B cell (primary cell): ENCODE measurements around the gene CACNA2D3. TPM values are rescaled to one million over a fixed set of nuclear protein-coding genes. Genes with fewer than 3 reads are reported as not detected.

Experiments used
- ATAC-seq: fragments of 200-7000 bp; cut with Tn5 transposase; one replicate; pipeline ENCODE4 v1.10.0; 2021; ENCODE audit warnings: low read depth, mild to moderate bottlenecking, moderate number of reproducible peaks, moderate library complexity
- CTCF ChIA-PET: fragments of 350-600 bp; sonication (Branson Sonifier 250); formaldehyde crosslinking; loops from one replicate; lab custom pipeline; 2021; ENCODE audit warnings: antibody characterized with exemption, inconsistent platforms; lab: Charles Lee
- POLR2A ChIA-PET: fragments of 350-600 bp; sonication (Branson Sonifier 250); formaldehyde crosslinking; loops from one replicate; lab custom pipeline; 2021; ENCODE audit warnings: antibody characterized with exemption; lab: Charles Lee
- DNase-seq: peaks from one replicate; pipeline ENCODE4 v3.0.0; 2013
- H2AFZ ChIP-seq: 2 replicates; pipeline ENCODE4 v1.6.1; 2012; ENCODE audit warnings: mild to moderate bottlenecking, low read depth, low read length; ENCODE audit not compliant: insufficient read depth, poor library complexity, severe bottlenecking
- H3K27ac ChIP-seq, 2 donors: 1 replicate in 1 of 2; 2 replicates in 1 of 2; pipeline ENCODE4 v1.5.1; 2012 to 2013; ENCODE audit warnings: low read length in 2 of 2, mild to moderate bottlenecking in 2 of 2, moderate library complexity in 1 of 2
- H3K27me3 ChIP-seq, 4 experiments: fragments of 200-600 bp in 1 of 4; sonication (generic) in 1 of 4; replicated peaks in 1 of 4; 1 replicate in 2 of 4; 2 replicates in 2 of 4; pipeline versions ENCODE4 v1.6.1 to v1.7.0; 2013 to 2016; ENCODE audit warnings: low read length in 3 of 4, mild to moderate bottlenecking in 2 of 4, mixed read lengths in 1 of 4, moderate library complexity in 1 of 4; ENCODE audit not compliant: insufficient read depth in 4 of 4, control insufficient read depth in 3 of 4; ENCODE audit errors: control extremely low read depth in 1 of 4
- H3K36me3 ChIP-seq, 2 experiments: replicated peaks in 1 of 2; 1 replicate in 1 of 2; 2 replicates in 1 of 2; pipeline versions ENCODE4 v1.6.1 to v1.7.1; 2013; ENCODE audit warnings: low read length in 1 of 2; ENCODE audit not compliant: insufficient read depth in 2 of 2, control insufficient read depth in 1 of 2; ENCODE audit errors: control extremely low read depth in 1 of 2, extremely low read depth in 1 of 2
- H3K4me1 ChIP-seq, 2 donors: fragments of 200-600 bp in 1 of 2; sonication (generic) in 1 of 2; 1 replicate in 1 of 2; 2 replicates in 1 of 2; pipeline versions ENCODE4 v1.5.1 to v1.6.1; 2013 to 2017; ENCODE audit warnings: low read length in 2 of 2; ENCODE audit not compliant: control insufficient read depth in 2 of 2, insufficient read depth in 2 of 2
- H3K4me2 ChIP-seq: replicated peaks from 2 replicates; pipeline ENCODE3; 2012; ENCODE audit warnings: mild to moderate bottlenecking, low read depth, low read length; ENCODE audit not compliant: poor library complexity, severe bottlenecking
- H3K4me3 ChIP-seq, 5 experiments: fragments of 200-600 bp in 1 of 5; sonication (generic) in 1 of 5; 1 replicate in 3 of 5; 2 replicates in 2 of 5; pipeline versions ENCODE4 v1.5.1 to v1.7.0; 2011 to 2016; ENCODE audit warnings: low read length in 4 of 5, mild to moderate bottlenecking in 4 of 5, low read depth in 2 of 5, control low read depth in 1 of 5, moderate library complexity in 1 of 5; ENCODE audit not compliant: insufficient read depth in 1 of 5; ENCODE audit errors: control extremely low read depth in 1 of 5, extremely low read depth in 1 of 5
- H3K79me2 ChIP-seq: fragments of 200-600 bp; sonication (generic); one replicate; pipeline ENCODE4 v1.6.0; 2016; ENCODE audit warnings: low read length; ENCODE audit not compliant: control insufficient read depth, insufficient read depth
- H3K9ac ChIP-seq: fragments of 200-600 bp; sonication (generic); 2 replicates; pipeline ENCODE4 v1.6.1; 2017; ENCODE audit warnings: mild to moderate bottlenecking, low read length, moderate library complexity
- H3K9me3 ChIP-seq, 3 donors: one replicate each; pipeline versions ENCODE4 v1.6.1 to v1.7.1; 2013; ENCODE audit warnings: low read length in 2 of 3; ENCODE audit not compliant: control insufficient read depth in 2 of 3, insufficient read depth in 1 of 3; ENCODE audit errors: control extremely low read depth in 1 of 3
- H4K20me1 ChIP-seq: 2 replicates; pipeline ENCODE4 v1.6.0; 2012; ENCODE audit warnings: mild to moderate bottlenecking, low read length; ENCODE audit not compliant: insufficient read depth, control insufficient read depth, poor library complexity, severe bottlenecking
- H3K27ac Mint-ChIP-seq: one replicate; pipeline ENCODE4 v1.8.0; 2021; ENCODE audit warnings: mixed read lengths
- H3K27me3 Mint-ChIP-seq: one replicate; pipeline ENCODE4 v1.8.0; 2021; ENCODE audit warnings: mixed read lengths
- H3K4me1 Mint-ChIP-seq: one replicate; pipeline ENCODE4 v1.8.0; 2021; ENCODE audit warnings: mixed read lengths
- H3K4me3 Mint-ChIP-seq: one replicate; pipeline ENCODE4 v1.8.0; 2021; ENCODE audit warnings: mixed read lengths
- H3K9me3 Mint-ChIP-seq: one replicate; pipeline ENCODE4 v1.8.0; 2022; ENCODE audit warnings: mixed read lengths; ENCODE audit not compliant: insufficient read depth
- CTCF ChIP-seq: fragments of 200-600 bp; IDR thresholded peaks from one replicate; pipeline ENCODE4 v1.8.0; 2022; ENCODE audit warnings: antibody characterized with exemption, mild to moderate bottlenecking
- EZH2 ChIP-seq: IDR thresholded peaks from 2 replicates; pipeline ENCODE4 v1.6.1; 2012; ENCODE audit warnings: borderline replicate concordance, low read depth, mild to moderate bottlenecking, moderate library complexity, low read length; ENCODE audit not compliant: insufficient read depth, poor library complexity, severe bottlenecking
- WGBS: methylation state at CpG from one replicate; pipeline ENCODE4 v1.1.5; 2013; ENCODE audit warnings: missing lambda C conversion rate; ENCODE audit not compliant: insufficient coverage; 5-methylcytosine and 5-hydroxymethylcytosine counted together
- intact Hi-C: fragments of 100-400 bp; cut with micrococcal nuclease; formaldehyde crosslinking; loops from one replicate; pipeline ENCODE4 v1.10.0; 2022
- polyA plus RNA-seq: library from polyadenylated mRNA; depleted of rRNA; stranded (reverse); fragments of >200 nt; gene quantifications from 2 replicates; pipeline ENCODE4 v1.2.3, GENCODE V29; 2012
- total RNA-seq, 2 donors: library from RNA; stranded (reverse); fragments of 120-200 nt in 1 of 2; gene quantifications; 1 replicate in 1 of 2; 2 replicates in 1 of 2; pipeline versions ENCODE4 v1.2.3 to v1.2.4, GENCODE V29; 2013 to 2022

CACNA2D3 gene
- total and polyA plus RNA-seq, 2 donors (not counting 1 experiment from before 2014, with no cell fraction given) = not detected

GRCh38 chr3:54999159-54999558, 876.8 kb downstream of the CACNA2D3 start:
- H2AFZ ChIP-seq = no peak overlapping the region
- DNase-seq (no peak), ATAC-seq (no peak)
- no peaks in the 10 kb centered on the region for H3K9me3 Mint-ChIP-seq
- H3K79me2 ChIP-seq = no peaks in the 10 kb centered on the region
- ChIA-PET CTCF (no interaction called here), POLR2A (no interaction called here)
- no peaks in the 10 kb centered on the region for H3K4me1 ChIP-seq
- intact Hi-C loops = no loop called here
- no peaks in the 10 kb centered on the region for H3K4me1 Mint-ChIP-seq
- H4K20me1 ChIP-seq = no peaks in the 10 kb centered on the region
- peaks cover 0 to 8% (median 0%) of the 10 kb centered on the region in 3 donors for H3K9me3 ChIP-seq
- H3K4me2 ChIP-seq = no peak overlapping the region
- H3K27ac ChIP-seq = no peak overlapping the region
- no CpG with 5 or more reads among the region's 5 CpGs for WGBS
- H3K27ac Mint-ChIP-seq = no peak overlapping the region
- no peak overlapping the region for H3K4me3 Mint-ChIP-seq
- TF ChIP-seq CTCF (no peak), EZH2 (no peak)
- H3K4me3 ChIP-seq = no peak overlapping the region
- no peaks in the 10 kb centered on the region for H3K27me3 ChIP-seq
- no peaks in the 10 kb centered on the region for H3K27me3 Mint-ChIP-seq
- H3K36me3 ChIP-seq = no peaks in the 10 kb centered on the region
- no peak overlapping the region for H3K9ac ChIP-seq

GRCh38 chr3:54999811-55000210, 877.5 kb downstream of the CACNA2D3 start:
- no peaks in the 10 kb centered on the region for H3K36me3 ChIP-seq
- H3K27me3 Mint-ChIP-seq = no peaks in the 10 kb centered on the region
- no peak overlapping the region for H3K9ac ChIP-seq
- no peak overlapping the region for H3K27ac Mint-ChIP-seq
- ChIA-PET CTCF (no interaction called here), POLR2A (no interaction called here)
- no peaks in the 10 kb centered on the region for H3K9me3 Mint-ChIP-seq
- intact Hi-C loops = no loop called here
- H3K27ac ChIP-seq = no peak overlapping the region
- WGBS = 100% methylated on average over 1 of the region's 3 CpGs
- no peaks in the 10 kb centered on the region for H3K4me1 Mint-ChIP-seq
- ATAC-seq (no peak), DNase-seq (no peak)
- H3K4me2 ChIP-seq = no peak overlapping the region
- peaks cover 0 to 8% (median 0%) of the 10 kb centered on the region in 3 donors for H3K9me3 ChIP-seq
- no peaks in the 10 kb centered on the region for H4K20me1 ChIP-seq
- H3K4me1 ChIP-seq = no peaks in the 10 kb centered on the region
- TF ChIP-seq CTCF (no peak), EZH2 (no peak)
- H3K27me3 ChIP-seq = no peaks in the 10 kb centered on the region
- no peak overlapping the region for H3K4me3 ChIP-seq
- no peak overlapping the region for H3K4me3 Mint-ChIP-seq
- H2AFZ ChIP-seq = no peak overlapping the region
- no peaks in the 10 kb centered on the region for H3K79me2 ChIP-seq
